H9 (cell line): Measurements from ENCODE around the gene HPCAL1. TPM values are rescaled to one million over a fixed set of nuclear protein-coding genes. Genes with fewer than 3 reads are reported as not detected.

Experiments
- DNase-seq: peaks from one replicate; pipeline ENCODE4 v3.0.0-alpha.2; 2017
- H2AFZ ChIP-seq: one replicate; pipeline ENCODE4 v1.6.1; 2013; ENCODE audit warnings: mild to moderate bottlenecking, low read length, control low read depth, moderate library complexity
- H2AK5ac ChIP-seq: 2 replicates; pipeline ENCODE4 v1.6.1; 2013; ENCODE audit warnings: low read length, control low read depth, mixed read lengths; ENCODE audit not compliant: insufficient read length
- H2BK120ac ChIP-seq: one replicate; pipeline ENCODE4 v1.6.1; 2013; ENCODE audit warnings: low read depth, mild to moderate bottlenecking, low read length, control low read depth, inconsistent platforms; ENCODE audit not compliant: poor library complexity, severe bottlenecking
- H2BK12ac ChIP-seq: 2 replicates; pipeline ENCODE4 v1.6.1; 2013; ENCODE audit warnings: low read length, control low read depth, mixed read lengths, low read depth; ENCODE audit not compliant: insufficient read length
- H2BK15ac ChIP-seq: 2 replicates; pipeline ENCODE4 v1.6.1; 2013; ENCODE audit warnings: low read depth, low read length, control low read depth
- H2BK20ac ChIP-seq: one replicate; pipeline ENCODE4 v1.6.1; 2013; ENCODE audit warnings: low read depth, mild to moderate bottlenecking, low read length, control low read depth, inconsistent platforms; ENCODE audit not compliant: poor library complexity, severe bottlenecking
- H2BK5ac ChIP-seq: 2 replicates; pipeline ENCODE4 v1.6.1; 2013; ENCODE audit warnings: low read length, control low read depth, mixed read lengths; ENCODE audit not compliant: insufficient read length
- H3K14ac ChIP-seq: 2 replicates; pipeline ENCODE4 v1.6.1; 2013; ENCODE audit warnings: low read length, control low read depth; ENCODE audit not compliant: insufficient read depth
- H3K18ac ChIP-seq: 2 replicates; pipeline ENCODE4 v1.6.1; 2013; ENCODE audit warnings: low read depth, mild to moderate bottlenecking, mixed read lengths, low read length, control low read depth; ENCODE audit not compliant: insufficient read length
- H3K23ac ChIP-seq: 2 replicates; pipeline ENCODE4 v1.6.1; 2013; ENCODE audit warnings: low read length, control low read depth, mixed read lengths, low read depth; ENCODE audit not compliant: insufficient read length
- H3K23me2 ChIP-seq: 2 replicates; pipeline ENCODE4 v1.6.1; 2013; ENCODE audit warnings: low read depth, mild to moderate bottlenecking, mixed read lengths, low read length, control low read depth; ENCODE audit not compliant: insufficient read length, poor library complexity, severe bottlenecking
- H3K27ac ChIP-seq: 2 replicates; pipeline ENCODE4 v1.5.1; 2013; ENCODE audit warnings: low read length, control low read depth, mixed read lengths, low read depth; ENCODE audit not compliant: insufficient read length
- H3K27me3 ChIP-seq: 2 replicates; pipeline ENCODE4 v1.6.1; 2013; ENCODE audit warnings: low read length, control low read depth, inconsistent platforms; ENCODE audit not compliant: insufficient read depth
- H3K4ac ChIP-seq: 2 replicates; pipeline ENCODE4 v1.6.1; 2013; ENCODE audit warnings: low read depth, mild to moderate bottlenecking, control low read depth, inconsistent platforms, low read length, moderate library complexity
- H3K4me1 ChIP-seq: 2 replicates; pipeline ENCODE4 v1.6.1; 2013; ENCODE audit warnings: low read length, control low read depth, inconsistent platforms; ENCODE audit not compliant: insufficient read depth
- H3K4me2 ChIP-seq: 2 replicates; pipeline ENCODE4 v1.6.1; 2013; ENCODE audit warnings: low read length, control low read depth, mixed read lengths; ENCODE audit not compliant: insufficient read length, insufficient read depth
- H3K56ac ChIP-seq: 2 replicates; pipeline ENCODE4 v1.6.1; 2013; ENCODE audit warnings: low read depth, mild to moderate bottlenecking, mixed read lengths, low read length, control low read depth; ENCODE audit not compliant: insufficient read length
- H3K79me1 ChIP-seq: 2 replicates; pipeline ENCODE4 v1.6.1; 2013; ENCODE audit warnings: low read depth, mild to moderate bottlenecking, moderate library complexity, low read length, control low read depth, inconsistent platforms; ENCODE audit not compliant: insufficient read depth, poor library complexity, severe bottlenecking
- H3K79me2 ChIP-seq: 2 replicates; pipeline ENCODE4 v1.6.1; 2013; ENCODE audit warnings: low read length, control low read depth, inconsistent platforms; ENCODE audit not compliant: insufficient read depth
- H3K9ac ChIP-seq: 2 replicates; pipeline ENCODE4 v1.6.1; 2013; ENCODE audit warnings: low read length, control low read depth, mixed read lengths; ENCODE audit not compliant: insufficient read length; ENCODE audit errors: extremely low read depth
- H3K9me3 ChIP-seq: one replicate; pipeline ENCODE4 v1.6.1; 2013; ENCODE audit warnings: low read depth, low read length, inconsistent platforms; ENCODE audit not compliant: control insufficient read depth
- H3T11ph ChIP-seq: one replicate; pipeline ENCODE4 v1.6.1; 2013; ENCODE audit warnings: mild to moderate bottlenecking, low read length, control low read depth, inconsistent platforms
- H4K20me1 ChIP-seq: one replicate; pipeline ENCODE4 v1.6.1; 2013; ENCODE audit not compliant: control insufficient read depth, insufficient read length, insufficient read depth
- H4K5ac ChIP-seq: 2 replicates; pipeline ENCODE4 v1.6.1; 2013; ENCODE audit warnings: low read depth, mild to moderate bottlenecking, mixed read lengths, low read length, control low read depth; ENCODE audit not compliant: insufficient read length
- H4K8ac ChIP-seq: replicated peaks from 2 replicates; pipeline ENCODE4 v1.6.1; 2013; ENCODE audit warnings: low read length, control low read depth, mixed read lengths, low read depth; ENCODE audit not compliant: insufficient read length
- H4K91ac ChIP-seq: 2 replicates; pipeline ENCODE4 v1.6.1; 2013; ENCODE audit warnings: low read depth, mild to moderate bottlenecking, moderate library complexity, mixed read lengths, low read length, control low read depth; ENCODE audit not compliant: insufficient read length
- H3K27ac Mint-ChIP-seq, 3 experiments: 2 replicates in 2 of 3; 3 replicates in 1 of 3; pipeline ENCODE4 v1.8.0; 2020 to 2021; ENCODE audit warnings: mixed read lengths in 3 of 3, mild to moderate bottlenecking in 1 of 3, moderate library complexity in 1 of 3
- H3K27me3 Mint-ChIP-seq: 2 replicates; pipeline ENCODE4 v1.8.0; 2021; ENCODE audit warnings: low read depth, mild to moderate bottlenecking, moderate library complexity, mixed read lengths
- H3K36me3 Mint-ChIP-seq, 3 experiments: 2 replicates in 2 of 3; 3 replicates in 1 of 3; pipeline ENCODE4 v1.8.0; 2020 to 2021; ENCODE audit warnings: low read depth in 3 of 3, mixed read lengths in 3 of 3; ENCODE audit not compliant: insufficient read depth in 1 of 3
- H3K4me1 Mint-ChIP-seq, 2 experiments: 2 replicates each; pipeline ENCODE4 v1.8.0; 2020; ENCODE audit warnings: mixed read lengths in 2 of 2
- H3K4me3 Mint-ChIP-seq, 2 experiments: 2 replicates in 1 of 2; 3 replicates in 1 of 2; pipeline ENCODE4 v1.8.0; 2020 to 2021; ENCODE audit warnings: mild to moderate bottlenecking in 2 of 2, mixed read lengths in 2 of 2, moderate library complexity in 1 of 2
- H3K9me3 Mint-ChIP-seq, 2 experiments: 2 replicates in 1 of 2; 3 replicates in 1 of 2; pipeline ENCODE4 v1.8.0; 2020; ENCODE audit warnings: mild to moderate bottlenecking in 2 of 2, mixed read lengths in 2 of 2, moderate library complexity in 1 of 2
- WGBS: extraction: QIAGEN DNeasy Blood & Tissue Kit; methylation state at CpG from one replicate; pipeline ENCODE4 v1.1.7; 2013; ENCODE audit warnings: missing lambda C conversion rate, low lambda C conversion rate, mixed read lengths; ENCODE audit not compliant: insufficient read length; ENCODE audit errors: extremely low coverage; 5-methylcytosine and 5-hydroxymethylcytosine counted together
- total RNA-seq: library from RNA; stranded (reverse); gene quantifications from 2 replicates; pipeline ENCODE4 v1.2.1, GENCODE V29; 2021
- TF ChIP-seq, protein P1 (sequence below): fragments of 200-600 bp; sonication (generic); conservative IDR thresholded peaks from 3 replicates; pipeline ENCODE4 v1.8.0; 2021; ENCODE audit warnings: antibody characterized with exemption, mild to moderate bottlenecking

Gene HPCAL1
- total RNA-seq, 1 experiment from 2014 or later, result 4.7 TPM

DNA sequence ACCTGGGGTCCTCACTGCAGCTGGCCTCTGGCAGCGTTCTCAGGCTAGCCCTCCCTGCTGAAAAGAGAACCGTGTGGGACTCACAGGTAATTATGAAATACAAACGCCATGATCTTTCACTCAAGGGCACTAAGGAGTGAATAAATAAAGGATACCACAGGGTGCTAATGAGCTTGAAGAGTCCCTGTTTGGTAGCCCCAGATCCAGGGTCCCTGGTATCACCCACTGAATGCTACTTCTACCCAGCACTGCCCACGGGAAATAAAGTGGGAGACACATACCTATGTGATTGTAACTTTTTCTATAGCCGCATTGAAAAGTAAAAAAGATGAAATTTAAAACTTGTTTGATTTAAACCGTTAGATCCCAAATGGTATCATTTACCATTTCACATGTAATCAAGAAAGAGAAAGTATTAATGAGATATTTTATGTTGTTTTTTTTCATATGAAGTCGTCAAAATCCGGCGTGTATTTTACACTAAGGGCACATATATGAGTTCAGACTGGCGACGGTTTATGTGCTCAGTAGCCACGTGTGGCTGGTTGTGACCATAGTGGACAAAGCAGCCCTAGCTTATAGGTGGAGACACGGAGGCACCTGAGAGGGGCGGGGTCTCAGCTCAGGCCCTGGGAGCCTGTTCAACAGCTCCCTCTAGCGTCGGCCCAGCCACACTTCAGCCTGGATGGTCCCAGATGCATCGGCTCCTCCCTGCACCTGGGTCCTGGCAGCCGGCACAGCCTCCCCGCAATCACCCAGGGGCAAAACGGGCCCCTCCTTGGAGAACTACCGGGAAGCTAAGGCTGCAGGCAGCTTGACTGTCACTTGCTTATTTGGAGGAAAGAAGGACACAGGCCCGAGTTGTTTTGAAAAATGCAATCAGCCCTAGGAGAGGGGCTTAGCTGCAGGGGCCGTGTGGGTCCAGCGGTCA is 106.2 kb downstream of the HPCAL1 start:
- peaks cover 3% of the 10 kb centered on the region in 2 experiments; a peak in 2 of 5 replicates for H3K9me3 Mint-ChIP-seq
- Histone ChIP-seq H3K4ac (no peak overlapping the region), H2BK20ac (no peak overlapping the region), H3K23me2 (no peaks in the 10 kb centered on the region), H4K91ac (no peak overlapping the region), H4K8ac (no peak overlapping the region), H3K14ac (no peak overlapping the region; the same call in 1 of the 2 replicates), H3K18ac (no peak overlapping the region), H2AK5ac (no peak overlapping the region), H4K20me1 (peaks cover 2% of the 10 kb centered on the region), H3K27ac (no peak overlapping the region), H3T11ph (no peak overlapping the region), H4K5ac (no peak overlapping the region), H3K4me2 (no peak overlapping the region), H2AFZ (no peak overlapping the region), H3K23ac (no peak overlapping the region), H2BK120ac (no peak overlapping the region), H2BK5ac (no peak overlapping the region), H3K27me3 (no peaks in the 10 kb centered on the region), H3K56ac (no peak overlapping the region), H3K9ac (no peak overlapping the region), H2BK12ac (no peak overlapping the region), H3K79me2 (no peaks in the 10 kb centered on the region), H3K9me3 (no peaks in the 10 kb centered on the region), H3K4me1 (no peaks in the 10 kb centered on the region; the same call in 1 of the 2 replicates), H3K79me1 (no peaks in the 10 kb centered on the region), H2BK15ac (no peak overlapping the region)
- H3K4me3 Mint-ChIP-seq, result no peak overlapping the region
- peaks cover 2% of the 10 kb centered on the region; the same call in 1 of the 2 replicates for H3K27me3 Mint-ChIP-seq
- H3K4me1 Mint-ChIP-seq, result peaks cover 17 to 31% of the 10 kb centered on the region in 2 experiments
- DNase-seq, result peak; percentile 94
- WGBS, result no CpG with 5 or more reads among the region's 24 CpGs
- no peaks in the 10 kb centered on the region for H3K36me3 Mint-ChIP-seq
- peak overlapping the region in 1 of 3 experiments; percentile 18; a peak in 2 of 7 replicates for H3K27ac Mint-ChIP-seq
- TF ChIP-seq, protein P1, sequence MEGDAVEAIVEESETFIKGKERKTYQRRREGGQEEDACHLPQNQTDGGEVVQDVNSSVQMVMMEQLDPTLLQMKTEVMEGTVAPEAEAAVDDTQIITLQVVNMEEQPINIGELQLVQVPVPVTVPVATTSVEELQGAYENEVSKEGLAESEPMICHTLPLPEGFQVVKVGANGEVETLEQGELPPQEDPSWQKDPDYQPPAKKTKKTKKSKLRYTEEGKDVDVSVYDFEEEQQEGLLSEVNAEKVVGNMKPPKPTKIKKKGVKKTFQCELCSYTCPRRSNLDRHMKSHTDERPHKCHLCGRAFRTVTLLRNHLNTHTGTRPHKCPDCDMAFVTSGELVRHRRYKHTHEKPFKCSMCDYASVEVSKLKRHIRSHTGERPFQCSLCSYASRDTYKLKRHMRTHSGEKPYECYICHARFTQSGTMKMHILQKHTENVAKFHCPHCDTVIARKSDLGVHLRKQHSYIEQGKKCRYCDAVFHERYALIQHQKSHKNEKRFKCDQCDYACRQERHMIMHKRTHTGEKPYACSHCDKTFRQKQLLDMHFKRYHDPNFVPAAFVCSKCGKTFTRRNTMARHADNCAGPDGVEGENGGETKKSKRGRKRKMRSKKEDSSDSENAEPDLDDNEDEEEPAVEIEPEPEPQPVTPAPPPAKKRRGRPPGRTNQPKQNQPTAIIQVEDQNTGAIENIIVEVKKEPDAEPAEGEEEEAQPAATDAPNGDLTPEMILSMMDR, result peak; percentile 99
